Neural cell (in vitro differentiated cells): ENCODE data around the gene NR2C2. TPM values are rescaled to one million over a fixed set of nuclear protein-coding genes. Genes with fewer than 3 reads are reported as not detected.

Source experiments
- H2AFZ ChIP-seq: fragments of 200-600, 300-800 bp; sonication (generic), shearing (Covaris generic); 2 replicates; pipeline ENCODE4 v1.6.0; 2014; ENCODE audit warnings: low read depth, mild to moderate bottlenecking, antibody characterized with exemption, low read length, moderate library complexity
- H3F3A ChIP-seq: fragments of 200-600 bp; shearing (Covaris generic); 2 replicates; pipeline ENCODE4 v1.6.1; 2016; ENCODE audit warnings: mild to moderate bottlenecking, moderate library complexity, mixed read lengths, antibody characterized with exemption, low read length; ENCODE audit not compliant: insufficient read depth, poor library complexity, severe bottlenecking
- H3K27ac ChIP-seq: fragments of 200-600, 300-800 bp; sonication (generic), shearing (Covaris generic); 2 replicates; pipeline ENCODE4 v1.5.1; 2014; ENCODE audit warnings: mild to moderate bottlenecking, low read length, moderate library complexity
- H3K27me3 ChIP-seq: fragments of 300-800, 200-600 bp; sonication (generic), shearing (Covaris generic); 2 replicates; pipeline ENCODE4 v1.6.0; 2014; ENCODE audit warnings: mild to moderate bottlenecking, low read depth, low read length, moderate library complexity; ENCODE audit not compliant: insufficient read depth
- H3K36me3 ChIP-seq: fragments of 300-800, 200-600 bp; sonication (generic), shearing (Covaris generic); 2 replicates; pipeline ENCODE4 v1.5.1; 2014; ENCODE audit warnings: mild to moderate bottlenecking, antibody characterized with exemption, low read length, moderate library complexity; ENCODE audit not compliant: insufficient read depth
- H3K4me2 ChIP-seq: fragments of 300-800, 200-600 bp; sonication (generic), shearing (Covaris generic); 2 replicates; pipeline ENCODE4 v1.6.0; 2014; ENCODE audit warnings: mild to moderate bottlenecking, low read length
- H3K4me3 ChIP-seq: fragments of 300-800, 200-600 bp; sonication (generic), shearing (Covaris generic); 2 replicates; pipeline ENCODE4 v1.5.1; 2014; ENCODE audit warnings: mild to moderate bottlenecking, low read length, moderate library complexity
- H3K79me2 ChIP-seq: fragments of 200-600 bp; shearing (Covaris generic); replicated peaks from 2 replicates; pipeline ENCODE4 v1.6.0; 2014; ENCODE audit warnings: mild to moderate bottlenecking, low read length, moderate library complexity; ENCODE audit not compliant: insufficient read depth
- H3K9ac ChIP-seq: fragments of 300-800, 200-600 bp; sonication (generic), shearing (Covaris generic); 2 replicates; pipeline ENCODE4 v1.6.1; 2016; ENCODE audit warnings: mild to moderate bottlenecking, low read length, mixed read lengths
- H3K9me2 ChIP-seq: fragments of 200-600 bp; shearing (Covaris generic); 2 replicates; pipeline ENCODE4 v1.6.1; 2016; ENCODE audit warnings: mild to moderate bottlenecking, low read length, mixed read lengths; ENCODE audit not compliant: insufficient read depth
- H3K9me3 ChIP-seq: fragments of 200-600, 300-800 bp; sonication (generic), shearing (Covaris generic); 2 replicates; pipeline ENCODE4 v1.6.1; 2016; ENCODE audit warnings: mild to moderate bottlenecking, mixed run types, low read length, moderate library complexity, mixed read lengths
- H4K20me1 ChIP-seq: fragments of 200-600 bp; shearing (Covaris generic); 2 replicates; pipeline ENCODE4 v1.6.1; 2016; ENCODE audit warnings: mild to moderate bottlenecking, mixed run types; ENCODE audit not compliant: insufficient read depth
- EP300 ChIP-seq: fragments of 450-650 bp; conservative IDR thresholded peaks from 2 replicates; pipeline ENCODE4 v1.6.1; 2014; ENCODE audit warnings: antibody characterized with exemption, mild to moderate bottlenecking, moderate library complexity; ENCODE audit not compliant: poor library complexity, severe bottlenecking
- EZH2 ChIP-seq: fragments of 200-600, 300-800 bp; shearing (Covaris generic), sonication (generic); IDR thresholded peaks from 2 replicates; pipeline ENCODE4 v1.6.1; 2014; ENCODE audit warnings: antibody characterized with exemption, low read length, borderline replicate concordance, mild to moderate bottlenecking; ENCODE audit not compliant: insufficient read depth, poor library complexity, severe bottlenecking
- MXI1 ChIP-seq: fragments of 450-650 bp; conservative IDR thresholded peaks from 2 replicates; pipeline ENCODE4 v1.6.1; 2014; ENCODE audit warnings: antibody characterized with exemption, mild to moderate bottlenecking; ENCODE audit not compliant: poor library complexity, severe bottlenecking
- POLR2AphosphoS5 ChIP-seq: IDR thresholded peaks from 2 replicates; pipeline ENCODE4 v1.6.1; 2012
- RAD21 ChIP-seq: fragments of 450-650 bp; conservative IDR thresholded peaks from 2 replicates; pipeline ENCODE4 v1.6.1; 2014; ENCODE audit warnings: antibody characterized with exemption, mild to moderate bottlenecking, moderate library complexity
- SMC3 ChIP-seq: fragments of 450-650 bp; conservative IDR thresholded peaks from 2 replicates; pipeline ENCODE4 v1.6.1; 2014; ENCODE audit warnings: antibody characterized with exemption, mild to moderate bottlenecking, moderate library complexity; ENCODE audit not compliant: poor library complexity
- TAF1 ChIP-seq: IDR thresholded peaks from 2 replicates; pipeline ENCODE4 v1.6.1; 2012; ENCODE audit warnings: low read depth
- polyA plus RNA-seq: library from polyadenylated mRNA; depleted of rRNA; stranded (reverse); fragments of >200 nt; gene quantifications from 2 replicates; pipeline ENCODE4 v1.2.3, GENCODE V29; 2014
- TF ChIP-seq, protein P1 (sequence below): fragments of 450-650 bp; IDR thresholded peaks from 2 replicates; pipeline ENCODE4 v1.5.1; 2014; ENCODE audit warnings: antibody characterized with exemption, mild to moderate bottlenecking, moderate library complexity; ENCODE audit not compliant: poor library complexity, severe bottlenecking
- TF ChIP-seq, protein P2 (sequence below): IDR thresholded peaks from 2 replicates; pipeline ENCODE4 v1.6.1; 2012; ENCODE audit warnings: borderline replicate concordance

NR2C2 gene
- polyA plus RNA-seq, 1 donor from 2014 or later: 37.5 TPM

GRCh38 chr3:15074500-15074899 lies 127.1 kb downstream of the NR2C2 start:
- H3K79me2 ChIP-seq: no peaks in the 10 kb centered on the region
- H3K27me3 ChIP-seq: no peaks in the 10 kb centered on the region
- no peaks in the 10 kb centered on the region for H3F3A ChIP-seq
- H3K4me3 ChIP-seq: no peak overlapping the region
- no peaks in the 10 kb centered on the region for H3K9me2 ChIP-seq
- no peak overlapping the region for H3K9ac ChIP-seq
- H2AFZ ChIP-seq: no peak overlapping the region
- no peaks in the 10 kb centered on the region for H3K9me3 ChIP-seq
- no peaks in the 10 kb centered on the region for H4K20me1 ChIP-seq
- no peak overlapping the region for H3K27ac ChIP-seq
- TF ChIP-seq RAD21 (no peak), MXI1 (no peak)
- H3K36me3 ChIP-seq: peaks cover 23% of the 10 kb centered on the region
- H3K4me2 ChIP-seq: no peak overlapping the region

DNA sequence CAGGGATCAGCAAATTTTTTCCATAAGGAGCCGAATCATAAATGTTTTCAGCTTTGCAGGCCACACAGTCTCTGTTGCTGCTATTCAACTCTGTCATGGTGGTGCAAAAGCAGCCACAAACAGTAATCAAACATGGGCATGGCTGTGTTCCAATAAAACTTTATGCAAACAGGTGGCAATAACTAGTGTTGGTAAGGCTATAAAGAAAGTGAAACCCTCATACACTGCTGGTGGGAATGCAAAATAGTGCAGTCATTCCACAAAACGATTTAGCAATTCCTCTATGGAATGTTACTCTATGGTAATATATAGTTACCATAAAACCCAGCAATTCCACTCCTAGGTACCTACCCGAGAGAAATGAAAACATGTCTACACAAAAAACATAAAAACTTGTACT lies 131.7 kb downstream of the NR2C2 start:
- Histone ChIP-seq H3K36me3 (peaks cover 29% of the 10 kb centered on the region), H3K27ac (no peak overlapping the region), H3K4me2 (no peak overlapping the region), H3K4me3 (no peak overlapping the region), H3K79me2 (no peaks in the 10 kb centered on the region), H3K27me3 (no peaks in the 10 kb centered on the region), H3K9ac (no peak overlapping the region), H4K20me1 (no peaks in the 10 kb centered on the region), H3K9me2 (no peaks in the 10 kb centered on the region), H3K9me3 (no peaks in the 10 kb centered on the region), H3F3A (no peaks in the 10 kb centered on the region), H2AFZ (no peak overlapping the region)
- TF ChIP-seq, protein P1, sequence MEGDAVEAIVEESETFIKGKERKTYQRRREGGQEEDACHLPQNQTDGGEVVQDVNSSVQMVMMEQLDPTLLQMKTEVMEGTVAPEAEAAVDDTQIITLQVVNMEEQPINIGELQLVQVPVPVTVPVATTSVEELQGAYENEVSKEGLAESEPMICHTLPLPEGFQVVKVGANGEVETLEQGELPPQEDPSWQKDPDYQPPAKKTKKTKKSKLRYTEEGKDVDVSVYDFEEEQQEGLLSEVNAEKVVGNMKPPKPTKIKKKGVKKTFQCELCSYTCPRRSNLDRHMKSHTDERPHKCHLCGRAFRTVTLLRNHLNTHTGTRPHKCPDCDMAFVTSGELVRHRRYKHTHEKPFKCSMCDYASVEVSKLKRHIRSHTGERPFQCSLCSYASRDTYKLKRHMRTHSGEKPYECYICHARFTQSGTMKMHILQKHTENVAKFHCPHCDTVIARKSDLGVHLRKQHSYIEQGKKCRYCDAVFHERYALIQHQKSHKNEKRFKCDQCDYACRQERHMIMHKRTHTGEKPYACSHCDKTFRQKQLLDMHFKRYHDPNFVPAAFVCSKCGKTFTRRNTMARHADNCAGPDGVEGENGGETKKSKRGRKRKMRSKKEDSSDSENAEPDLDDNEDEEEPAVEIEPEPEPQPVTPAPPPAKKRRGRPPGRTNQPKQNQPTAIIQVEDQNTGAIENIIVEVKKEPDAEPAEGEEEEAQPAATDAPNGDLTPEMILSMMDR: no peak
- no peak for TF ChIP-seq RAD21
- TF ChIP-seq EZH2: no peak
- no peak for TF ChIP-seq EP300
- no peak for TF ChIP-seq POLR2AphosphoS5
- TF ChIP-seq TAF1: no peak
- TF ChIP-seq, protein P2, sequence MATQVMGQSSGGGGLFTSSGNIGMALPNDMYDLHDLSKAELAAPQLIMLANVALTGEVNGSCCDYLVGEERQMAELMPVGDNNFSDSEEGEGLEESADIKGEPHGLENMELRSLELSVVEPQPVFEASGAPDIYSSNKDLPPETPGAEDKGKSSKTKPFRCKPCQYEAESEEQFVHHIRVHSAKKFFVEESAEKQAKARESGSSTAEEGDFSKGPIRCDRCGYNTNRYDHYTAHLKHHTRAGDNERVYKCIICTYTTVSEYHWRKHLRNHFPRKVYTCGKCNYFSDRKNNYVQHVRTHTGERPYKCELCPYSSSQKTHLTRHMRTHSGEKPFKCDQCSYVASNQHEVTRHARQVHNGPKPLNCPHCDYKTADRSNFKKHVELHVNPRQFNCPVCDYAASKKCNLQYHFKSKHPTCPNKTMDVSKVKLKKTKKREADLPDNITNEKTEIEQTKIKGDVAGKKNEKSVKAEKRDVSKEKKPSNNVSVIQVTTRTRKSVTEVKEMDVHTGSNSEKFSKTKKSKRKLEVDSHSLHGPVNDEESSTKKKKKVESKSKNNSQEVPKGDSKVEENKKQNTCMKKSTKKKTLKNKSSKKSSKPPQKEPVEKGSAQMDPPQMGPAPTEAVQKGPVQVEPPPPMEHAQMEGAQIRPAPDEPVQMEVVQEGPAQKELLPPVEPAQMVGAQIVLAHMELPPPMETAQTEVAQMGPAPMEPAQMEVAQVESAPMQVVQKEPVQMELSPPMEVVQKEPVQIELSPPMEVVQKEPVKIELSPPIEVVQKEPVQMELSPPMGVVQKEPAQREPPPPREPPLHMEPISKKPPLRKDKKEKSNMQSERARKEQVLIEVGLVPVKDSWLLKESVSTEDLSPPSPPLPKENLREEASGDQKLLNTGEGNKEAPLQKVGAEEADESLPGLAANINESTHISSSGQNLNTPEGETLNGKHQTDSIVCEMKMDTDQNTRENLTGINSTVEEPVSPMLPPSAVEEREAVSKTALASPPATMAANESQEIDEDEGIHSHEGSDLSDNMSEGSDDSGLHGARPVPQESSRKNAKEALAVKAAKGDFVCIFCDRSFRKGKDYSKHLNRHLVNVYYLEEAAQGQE: no peak
- no peak for TF ChIP-seq SMC3
